Esophagus squamous epithelium (tissue), 5 donors: ENCODE measurements around the gene SLC18A2. TPM values are rescaled to one million over a fixed set of nuclear protein-coding genes. Genes with fewer than 3 reads are reported as not detected.
A peak's percentile ranks its signal among the peaks of the same experiment; 100 is the strongest.

Experiments
- DNase-seq: peaks from one replicate; lab custom pipeline; 2025; lab: John Stamatoyannopoulos, UW
- H3K27ac ChIP-seq, 4 donors: fragments of 200-600 bp; sonication (generic); one replicate each; pipeline ENCODE4 v1.5.1; 2016 to 2019; ENCODE audit warnings: mild to moderate bottlenecking in 1 of 4
- H3K27me3 ChIP-seq, 4 donors: fragments of 200-600 bp; sonication (generic); 1 replicate in 3 of 4; 2 replicates in 1 of 4; pipeline versions ENCODE4 v1.5.1 to v1.6.0; 2017 to 2021; ENCODE audit warnings: antibody characterized with exemption in 1 of 4
- H3K36me3 ChIP-seq, 3 donors: fragments of 200-600 bp; sonication (generic); one replicate each; pipeline ENCODE4 v1.5.1; 2016 to 2019
- H3K4me1 ChIP-seq, 3 donors: fragments of 200-600 bp; sonication (generic); one replicate each; pipeline ENCODE4 v1.5.1; 2017 to 2019
- H3K4me3 ChIP-seq, 4 donors: fragments of 200-600 bp; sonication (generic); 1 replicate in 3 of 4; 2 replicates in 1 of 4; pipeline ENCODE4 v1.5.1; 2016 to 2019; ENCODE audit warnings: mild to moderate bottlenecking in 2 of 4, moderate library complexity in 1 of 4
- H3K9me3 ChIP-seq, 3 donors: fragments of 200-600 bp; sonication (generic); one replicate each; pipeline ENCODE4 v1.5.1; 2016 to 2019
- POLR2A ChIP-seq, 4 donors: fragments of 450-650 bp; IDR thresholded peaks; one replicate each; pipeline ENCODE4 v1.6.1; 2017; ENCODE audit warnings: antibody characterized with exemption in 4 of 4, mild to moderate bottlenecking in 4 of 4, moderate library complexity in 3 of 4
- WGBS, 2 donors: methylation state at CpG; one replicate each; pipeline ENCODE4 v1.1.5; 2018; 5-methylcytosine and 5-hydroxymethylcytosine counted together
- intact Hi-C: fragments of 100-400 bp; cut with DNase I; formaldehyde crosslinking; loops from one replicate; pipeline ENCODE4 v1.15.0; 2022
- total RNA-seq, 4 donors: library from RNA; depleted of rRNA; stranded (reverse); fragments of >200 nt; gene quantifications; one replicate each; pipeline ENCODE4 v1.1.0, GENCODE V29; 2016
- TF ChIP-seq, protein P1 (sequence below), 6 experiments: fragments of 450-650 bp in 4 of 6; fragments of 200-600 bp in 2 of 6; sonication (generic) in 2 of 6; IDR thresholded peaks; one replicate each; pipeline ENCODE4 v1.5.1; 2016 to 2019; ENCODE audit warnings: antibody characterized with exemption in 6 of 6, mild to moderate bottlenecking in 4 of 6, moderate library complexity in 4 of 6
- donor health status: DM: yes; HTN: yes; CAD: no.

SLC18A2 gene
- 1 to 10 TPM in 2 of 4 donors, under 1 TPM in 2; 0.11 to 2.9 (median 0.68) TPM for total RNA-seq

DNA sequence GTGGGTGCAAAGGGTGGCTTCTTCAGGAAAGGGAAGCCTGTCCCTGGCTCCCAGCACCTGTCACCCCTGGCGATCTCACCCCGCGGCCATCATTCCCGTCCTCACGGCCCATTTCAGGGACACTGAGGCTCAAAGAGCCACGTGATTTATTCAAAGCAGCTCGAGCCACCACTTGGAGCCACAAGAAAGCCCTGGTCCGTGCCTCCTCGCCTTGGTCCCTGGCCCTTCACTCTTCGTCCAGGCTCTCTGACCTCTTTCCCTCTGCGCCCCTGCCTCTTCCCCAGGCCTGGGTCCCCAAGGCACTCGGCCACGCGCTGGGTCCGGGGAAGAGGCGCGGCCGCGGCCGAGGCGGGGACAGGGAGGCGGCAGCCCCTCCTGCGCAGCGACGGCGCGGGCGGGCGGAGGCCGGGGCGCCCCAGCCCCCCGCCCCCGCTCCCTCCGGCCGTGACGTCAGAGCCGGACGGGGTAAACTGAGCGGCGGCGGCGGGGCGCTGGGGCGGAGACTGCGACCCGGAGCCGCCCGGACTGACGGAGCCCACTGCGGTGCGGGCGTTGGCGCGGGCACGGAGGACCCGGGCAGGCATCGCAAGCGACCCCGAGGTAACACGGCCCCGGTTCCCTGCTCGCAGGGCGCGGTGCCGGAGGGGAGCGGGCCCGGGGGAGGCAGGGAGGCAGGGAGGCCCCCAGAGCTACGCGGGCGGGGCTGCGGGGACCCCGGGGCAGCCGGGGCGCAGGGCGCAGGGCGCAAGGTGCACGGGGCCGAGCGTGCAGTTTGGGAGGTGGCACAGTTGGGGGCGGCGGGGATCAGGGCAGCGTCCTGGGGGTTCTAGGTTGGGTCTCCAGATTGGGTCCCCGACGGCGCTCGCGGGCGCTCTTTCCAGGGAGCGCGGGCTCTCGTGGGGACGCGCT, at the start of gene SLC18A2:
Gene SLC18A2, plus strand, starts transcription at position 494 of the 909 bp plus-strand sequence. CDS start 580 bp downstream, outside the sequence.
- no peak for DNase-seq
- 11 to 22% methylated on average over 6 to 11 of the region's 93 CpGs for WGBS, 2 donors
- Histone ChIP-seq H3K9me3 (no peaks in the 10 kb centered on the region), H3K36me3 (no peaks in the 10 kb centered on the region), H3K27ac (peak within 1 kb of the TSS in 1 of 4 donors; percentile 18), H3K4me1 (peaks cover 3 to 16% (median 7%) of the 10 kb centered on the region in 3 donors), H3K27me3 (peaks cover 0 to 97% (median 8%) of the 10 kb centered on the region in 4 donors), H3K4me3 (peak within 1 kb of the TSS in 2 of 4 donors; percentile 29 to 46)
- intact Hi-C loops: no loop called here
- TF ChIP-seq, protein P1, sequence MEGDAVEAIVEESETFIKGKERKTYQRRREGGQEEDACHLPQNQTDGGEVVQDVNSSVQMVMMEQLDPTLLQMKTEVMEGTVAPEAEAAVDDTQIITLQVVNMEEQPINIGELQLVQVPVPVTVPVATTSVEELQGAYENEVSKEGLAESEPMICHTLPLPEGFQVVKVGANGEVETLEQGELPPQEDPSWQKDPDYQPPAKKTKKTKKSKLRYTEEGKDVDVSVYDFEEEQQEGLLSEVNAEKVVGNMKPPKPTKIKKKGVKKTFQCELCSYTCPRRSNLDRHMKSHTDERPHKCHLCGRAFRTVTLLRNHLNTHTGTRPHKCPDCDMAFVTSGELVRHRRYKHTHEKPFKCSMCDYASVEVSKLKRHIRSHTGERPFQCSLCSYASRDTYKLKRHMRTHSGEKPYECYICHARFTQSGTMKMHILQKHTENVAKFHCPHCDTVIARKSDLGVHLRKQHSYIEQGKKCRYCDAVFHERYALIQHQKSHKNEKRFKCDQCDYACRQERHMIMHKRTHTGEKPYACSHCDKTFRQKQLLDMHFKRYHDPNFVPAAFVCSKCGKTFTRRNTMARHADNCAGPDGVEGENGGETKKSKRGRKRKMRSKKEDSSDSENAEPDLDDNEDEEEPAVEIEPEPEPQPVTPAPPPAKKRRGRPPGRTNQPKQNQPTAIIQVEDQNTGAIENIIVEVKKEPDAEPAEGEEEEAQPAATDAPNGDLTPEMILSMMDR (IDR thresholded peaks at IDR 0.05): no peak
- TF ChIP-seq POLR2A (IDR thresholded peaks at IDR 0.05): no peak

DNA sequence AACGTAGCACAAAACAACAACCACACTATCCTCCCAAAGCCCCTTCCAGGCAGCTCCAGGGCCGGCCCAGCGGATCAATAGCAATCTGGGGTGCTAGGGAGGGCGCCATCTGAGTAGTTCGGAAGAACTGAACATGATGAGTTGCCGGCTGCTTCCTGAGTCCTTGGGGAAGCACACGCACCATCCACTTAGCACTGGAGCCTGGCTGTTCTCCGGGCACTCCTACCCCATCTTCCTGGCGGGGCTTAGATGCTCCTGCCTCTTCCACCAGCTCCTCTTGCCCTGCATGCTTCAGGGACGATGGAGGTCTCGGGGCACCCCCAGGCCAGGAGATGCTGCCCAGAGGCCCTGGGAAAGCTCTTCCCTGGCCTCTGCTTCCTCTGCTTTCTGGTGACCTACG, 43.7 kb upstream of the SLC18A2 start, which contains the start of gene KCNK18:
Gene KCNK18, plus strand, starts transcription at position 301 of the 400 bp plus-strand sequence. Its CDS starts 0 bp downstream, at position 301.
- H3K9me3 ChIP-seq: no peaks in the 10 kb centered on the region
- 71 to 83% methylated on average over 5 to 11 of the region's 12 CpGs for WGBS, 2 donors
- H3K36me3 ChIP-seq: no peaks in the 10 kb centered on the region
- H3K4me3 ChIP-seq: no peak within 1 kb of the TSS
- H3K4me1 ChIP-seq: no peaks in the 10 kb centered on the region
- intact Hi-C loops: no loop called here
- no peak within 1 kb of the TSS for H3K27ac ChIP-seq
- H3K27me3 ChIP-seq: peaks cover 0 to 54% (median 0%) of the 10 kb centered on the region in 4 donors
- DNase-seq: no peak
- no peak for TF ChIP-seq POLR2A (IDR thresholded peaks at IDR 0.05)
- TF ChIP-seq, protein P1 (IDR thresholded peaks at IDR 0.05): no peak

DNA sequence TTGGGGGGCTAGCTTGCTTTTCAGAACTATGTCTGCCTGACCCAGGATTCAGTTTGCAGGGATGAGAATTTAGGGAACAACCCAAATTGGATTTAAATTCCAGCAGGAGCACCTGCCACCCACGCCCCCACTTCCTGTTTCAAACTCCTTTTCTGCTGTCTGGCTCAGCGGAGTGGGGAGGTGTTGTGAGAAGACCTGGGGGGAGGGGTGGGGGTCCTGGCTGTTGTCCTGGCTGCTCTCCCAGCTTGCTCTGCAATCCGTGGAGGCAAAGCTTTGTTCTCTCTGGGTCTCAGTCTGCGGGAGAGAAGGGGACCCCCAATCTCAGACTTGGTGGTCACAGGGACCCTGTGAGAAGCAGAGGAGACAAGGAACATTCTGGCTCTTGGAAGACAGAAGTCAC, 42.8 kb upstream of the SLC18A2 start:
- intact Hi-C loops: no loop called here
- no peak for TF ChIP-seq POLR2A (IDR thresholded peaks at IDR 0.05)
- TF ChIP-seq, protein P1 (IDR thresholded peaks at IDR 0.05): no peak

DNA sequence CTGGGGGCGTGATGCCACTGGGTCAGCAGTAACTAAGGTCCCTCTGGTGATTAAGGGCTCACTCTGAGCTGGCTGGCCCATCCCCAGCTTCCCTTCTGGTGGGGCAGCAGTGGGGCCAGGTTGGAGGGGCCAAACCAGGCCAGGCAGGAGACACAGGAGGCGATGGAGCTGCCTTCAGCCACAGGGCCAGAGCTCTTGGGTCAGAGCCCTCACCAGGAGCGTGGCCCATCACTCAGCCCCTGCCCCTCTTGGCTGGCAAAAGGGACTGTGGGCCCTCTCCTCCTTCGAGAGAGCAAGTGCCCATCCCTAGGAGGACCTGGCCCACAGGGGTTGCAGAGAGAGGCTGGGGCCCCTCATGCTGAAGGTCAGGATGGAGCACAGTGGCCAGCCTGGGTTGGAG, 39.1 kb upstream of the SLC18A2 start:
- Histone ChIP-seq H3K4me1 (no peaks in the 10 kb centered on the region), H3K27ac (no peak overlapping the region), H3K9me3 (peaks cover 0 to 3% (median 0%) of the 10 kb centered on the region in 3 donors), H3K36me3 (no peaks in the 10 kb centered on the region), H3K27me3 (peaks cover 0 to 54% (median 0%) of the 10 kb centered on the region in 4 donors), H3K4me3 (no peak overlapping the region)
- no CpG with 5 or more reads among the region's 4 CpGs for WGBS, 2 donors
- no peak for TF ChIP-seq POLR2A (IDR thresholded peaks at IDR 0.05)
- TF ChIP-seq, protein P1 (IDR thresholded peaks at IDR 0.05): no peak
- intact Hi-C loops: no loop called here
- no peak for DNase-seq

More for the DNA sequence above, 42.8 kb upstream of the SLC18A2 start:
- H3K36me3 ChIP-seq: no peaks in the 10 kb centered on the region
- 60 to 61% methylated on average over 1 to 2 of the region's 4 CpGs for WGBS, 2 donors
- no peaks in the 10 kb centered on the region for H3K9me3 ChIP-seq
- no peak overlapping the region for H3K4me3 ChIP-seq
- H3K4me1 ChIP-seq: no peaks in the 10 kb centered on the region
- H3K27me3 ChIP-seq: peaks cover 0 to 59% (median 0%) of the 10 kb centered on the region in 4 donors
- no peak overlapping the region for H3K27ac ChIP-seq
- no peak for DNase-seq

- no peak for DNase-seq
- 20 to 50% methylated on average over 2 of the region's 2 CpGs for WGBS, 2 donors
- TF ChIP-seq, protein P1 (IDR thresholded peaks at IDR 0.05): no peak
- no peak for TF ChIP-seq POLR2A (IDR thresholded peaks at IDR 0.05)
- intact Hi-C loops: no loop called here
- H3K4me1 ChIP-seq: no peaks in the 10 kb centered on the region
- peaks cover 0 to 3% (median 0%) of the 10 kb centered on the region in 3 donors for H3K9me3 ChIP-seq
- H3K27me3 ChIP-seq: peaks cover 0 to 61% (median 0%) of the 10 kb centered on the region in 4 donors
- no peak overlapping the region for H3K4me3 ChIP-seq
- no peaks in the 10 kb centered on the region for H3K36me3 ChIP-seq
- H3K27ac ChIP-seq: no peak overlapping the region
Observed at GRCh38 chr10:117204316-117204715, 36.6 kb upstream of the SLC18A2 start.
